HEK293 (cell line): Measurements from ENCODE around the gene CNGB1.

Experiments
- CTCF ChIA-PET: fragments of 350-600 bp; formaldehyde crosslinking; extraction: SDS; loops from one replicate; lab custom pipeline; 2021; ENCODE audit warnings: antibody characterized with exemption; lab: Yijun Ruan, JAX
- POLR2A ChIA-PET: fragments of 300-600 bp; formaldehyde crosslinking; extraction: SDS; loops from one replicate; lab custom pipeline; 2020; ENCODE audit warnings: antibody characterized with exemption, inconsistent platforms; lab: Yijun Ruan, JAX
- H3K27ac ChIP-seq: fragments of 200-500 bp; sonication (Bioruptor generic); 2 replicates; pipeline ENCODE4 v1.5.1; 2014; ENCODE audit warnings: low read depth, low read length, control low read depth, inconsistent platforms; ENCODE audit errors: extremely low read depth
- H3K36me3 ChIP-seq, 2 experiments: fragments of 200-500 bp in 1 of 2; sonication (Bioruptor generic) in 1 of 2; 1 replicate in 1 of 2; 2 replicates in 1 of 2; pipeline ENCODE4 v1.5.1; 2014 to 2017; ENCODE audit warnings: inconsistent platforms in 2 of 2, low read length in 2 of 2; ENCODE audit not compliant: control insufficient read depth in 2 of 2, insufficient read depth in 1 of 2
- H3K4me1 ChIP-seq: fragments of 200-500 bp; sonication (Bioruptor generic); 2 replicates; pipeline ENCODE4 v1.5.1; 2014; ENCODE audit warnings: mild to moderate bottlenecking, low read length, inconsistent platforms; ENCODE audit not compliant: control insufficient read depth, insufficient read depth
- H3K4me3 ChIP-seq: 2 replicates; pipeline ENCODE4 v1.5.1; 2011; ENCODE audit warnings: low read depth, mild to moderate bottlenecking, control low read depth, low read length, moderate library complexity
- H3K9me3 ChIP-seq: fragments of 200-500 bp; sonication (Bioruptor generic); 2 replicates; pipeline ENCODE4 v1.5.1; 2014; ENCODE audit warnings: low read depth, low read length, inconsistent platforms; ENCODE audit not compliant: control insufficient read depth, insufficient read depth
- SP7 ChIP-seq: fragments of 450-650 bp; formaldehyde crosslinking; IDR thresholded peaks from 2 replicates; pipeline ENCODE4 v1.5.1; 2016; ENCODE audit warnings: missing biosample characterization, missing genetic modification characterization
- ZBTB8A ChIP-seq: fragments of 450-650 bp; formaldehyde crosslinking; IDR thresholded peaks from 2 replicates; pipeline ENCODE4 v1.5.1; 2016; ENCODE audit warnings: missing biosample characterization, missing genetic modification characterization
- ZFP37 ChIP-seq: fragments of 450-650 bp; formaldehyde crosslinking; IDR thresholded peaks from 2 replicates; pipeline ENCODE4 v1.5.1; 2016; ENCODE audit warnings: missing biosample characterization, missing genetic modification characterization
- ZNF10 ChIP-seq: fragments of 450-650 bp; formaldehyde crosslinking; IDR thresholded peaks from 2 replicates; pipeline ENCODE4 v1.5.1; 2017; ENCODE audit warnings: missing biosample characterization, missing genetic modification characterization
- ZNF132 ChIP-seq: fragments of 450-650 bp; formaldehyde crosslinking; IDR thresholded peaks from 2 replicates; pipeline ENCODE4 v1.5.1; 2017; ENCODE audit warnings: missing biosample characterization, missing genetic modification characterization, borderline replicate concordance
- ZNF138 ChIP-seq: fragments of 450-650 bp; formaldehyde crosslinking; IDR thresholded peaks from 2 replicates; pipeline ENCODE4 v1.5.1; 2016; ENCODE audit warnings: missing biosample characterization, missing genetic modification characterization, borderline replicate concordance
- ZNF155 ChIP-seq: fragments of 450-650 bp; formaldehyde crosslinking; IDR thresholded peaks from 2 replicates; pipeline ENCODE4 v1.5.1; 2016; ENCODE audit warnings: missing biosample characterization, missing genetic modification characterization
- ZNF266 ChIP-seq: fragments of 450-650 bp; formaldehyde crosslinking; IDR thresholded peaks from 2 replicates; pipeline ENCODE4 v1.5.1; 2016; ENCODE audit warnings: missing biosample characterization, missing genetic modification characterization, low read depth
- ZNF311 ChIP-seq: fragments of 450-650 bp; formaldehyde crosslinking; IDR thresholded peaks from 2 replicates; pipeline ENCODE4 v1.5.1; 2017; ENCODE audit warnings: missing biosample characterization, missing genetic modification characterization, borderline replicate concordance
- ZNF416 ChIP-seq: fragments of 450-650 bp; formaldehyde crosslinking; IDR thresholded peaks from 2 replicates; pipeline ENCODE4 v1.5.1; 2016; ENCODE audit warnings: missing biosample characterization, missing genetic modification characterization
- ZNF501 ChIP-seq: fragments of 450-650 bp; formaldehyde crosslinking; IDR thresholded peaks from 2 replicates; pipeline ENCODE4 v1.5.1; 2016; ENCODE audit warnings: missing biosample characterization, missing genetic modification characterization
- ZNF529 ChIP-seq: fragments of 450-650 bp; formaldehyde crosslinking; IDR thresholded peaks from 2 replicates; pipeline ENCODE4 v1.5.1; 2017; ENCODE audit warnings: missing genetic modification characterization, missing biosample characterization; ENCODE audit not compliant: insufficient replicate concordance
- ZNF549 ChIP-seq: fragments of 450-650 bp; IDR thresholded peaks from 2 replicates; pipeline ENCODE4 v1.5.1; 2018; ENCODE audit warnings: missing biosample characterization, missing genetic modification characterization, mild to moderate bottlenecking, inconsistent platforms, moderate library complexity
- ZNF585B ChIP-seq: fragments of 450-650 bp; formaldehyde crosslinking; IDR thresholded peaks from 2 replicates; pipeline ENCODE4 v1.5.1; 2016; ENCODE audit warnings: missing biosample characterization, missing genetic modification characterization
- ZNF600 ChIP-seq: fragments of 450-650 bp; formaldehyde crosslinking; IDR thresholded peaks from 2 replicates; pipeline ENCODE4 v1.5.1; 2016; ENCODE audit warnings: missing biosample characterization, missing genetic modification characterization
- ZNF629 ChIP-seq: fragments of 450-650 bp; formaldehyde crosslinking; IDR thresholded peaks from 2 replicates; pipeline ENCODE4 v1.5.1; 2017; ENCODE audit warnings: missing biosample characterization, missing genetic modification characterization
- TF ChIP-seq, protein P1 (sequence below): fragments of 450-650 bp; formaldehyde crosslinking; IDR thresholded peaks from 2 replicates; pipeline ENCODE4 v1.5.1; 2017; ENCODE audit warnings: missing biosample characterization, missing genetic modification characterization
- TF ChIP-seq, protein P2 (sequence below): fragments of 450-650 bp; formaldehyde crosslinking; IDR thresholded peaks from 2 replicates; pipeline ENCODE4 v1.5.0; 2017; ENCODE audit warnings: missing biosample characterization, missing genetic modification characterization, borderline replicate concordance
- TF ChIP-seq, protein P3 (sequence below): fragments of 450-650 bp; formaldehyde crosslinking; IDR thresholded peaks from 2 replicates; pipeline ENCODE4 v1.5.1; 2016; ENCODE audit warnings: missing biosample characterization, missing genetic modification characterization, low read depth
- TF ChIP-seq, protein P4 (sequence below): fragments of 450-650 bp; formaldehyde crosslinking; IDR thresholded peaks from 2 replicates; pipeline ENCODE4 v1.5.1; 2016; ENCODE audit warnings: missing biosample characterization, missing genetic modification characterization

CNGB1 gene

DNA sequence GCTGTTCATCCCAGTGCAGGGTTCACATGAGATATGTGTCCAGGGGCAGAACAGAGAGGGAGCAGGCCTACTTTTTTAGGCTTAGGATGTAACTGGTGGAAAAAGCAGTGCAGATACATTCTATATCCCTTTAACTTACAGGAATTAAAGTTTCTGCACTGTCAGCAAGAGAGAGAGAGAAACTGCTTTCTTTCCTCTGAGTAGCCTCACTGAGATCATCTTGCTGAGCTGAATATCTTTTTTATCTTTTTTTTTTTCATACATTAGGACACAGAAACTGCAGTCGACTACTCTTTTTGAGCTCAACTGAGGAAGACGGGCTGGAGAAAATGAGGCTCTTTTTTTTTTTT, 50.1 kb downstream of the CNGB1 start (continued):
- TF ChIP-seq ZNF311 (tag by site-specific recombination): no peak
- no peak for TF ChIP-seq ZBTB8A (tag by site-specific recombination)
- TF ChIP-seq, all 188 proteins: peak for 0

DNA sequence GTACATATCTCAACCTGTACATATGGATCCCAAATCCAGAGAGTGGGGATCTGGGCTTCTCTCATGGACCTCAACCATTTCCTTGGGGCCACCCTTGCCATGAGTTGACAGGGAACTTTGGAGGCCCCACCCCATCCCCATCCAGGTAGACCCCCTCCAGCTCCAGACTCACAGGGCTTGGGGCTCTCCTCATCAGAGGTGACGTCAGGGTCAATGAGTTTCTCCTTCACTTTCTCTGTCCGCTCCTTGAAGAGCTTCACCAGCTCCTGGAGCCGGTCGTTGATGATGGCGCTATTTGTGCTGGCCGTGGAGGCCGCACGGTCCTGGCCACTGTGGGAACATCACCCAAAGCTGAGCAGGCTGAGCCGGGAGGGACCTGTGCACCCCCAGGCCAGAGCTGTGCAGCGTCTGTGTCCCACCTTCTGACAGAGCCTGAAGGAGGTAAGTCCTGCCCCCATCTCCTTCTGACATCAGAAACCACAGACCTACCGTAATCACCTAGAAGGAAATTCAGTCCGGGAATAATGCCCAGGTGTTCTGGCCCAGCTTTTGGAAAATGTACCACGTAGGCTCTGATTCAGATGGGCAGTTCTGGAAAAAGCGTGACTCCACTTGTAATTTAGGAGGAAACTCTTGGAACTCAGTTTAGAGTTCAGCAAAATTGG, 50.6 kb downstream of the CNGB1 start:
- POLR2A ChIA-PET: interaction anchor here (0.9 kb wide), 1 partner anchor 14 kb away, joined by 4 read pairs; no protein-coding TSS in a partner anchor

DNA sequence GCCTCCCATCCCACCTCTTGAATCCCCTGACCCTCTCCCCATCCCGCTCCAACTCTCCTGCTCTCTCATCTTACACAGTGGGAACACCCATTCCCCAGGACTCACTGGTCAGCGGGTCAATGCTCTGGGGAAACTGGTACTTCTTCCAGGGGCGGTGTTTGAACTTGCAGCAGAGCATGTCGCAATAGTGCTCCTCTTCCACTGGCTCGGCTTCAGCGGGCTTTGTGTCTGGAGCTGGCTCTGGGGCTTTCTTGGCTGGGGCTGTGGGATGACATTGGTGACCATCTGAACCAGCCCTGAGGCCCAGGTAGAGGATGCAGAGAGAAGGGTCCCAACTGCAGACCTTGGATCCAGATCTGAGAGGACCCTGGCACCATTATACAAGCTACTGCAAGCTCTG, 51.9 kb downstream of the CNGB1 start:
- Histone ChIP-seq H3K4me3 (no peak overlapping the region), H3K9me3 (no peaks in the 10 kb centered on the region), H3K4me1 (no peaks in the 10 kb centered on the region), H3K27ac (no peak overlapping the region), H3K36me3 (no peaks in the 10 kb centered on the region)
- POLR2A ChIA-PET: no interaction called here
- CTCF ChIA-PET: interaction anchor here (0.6 kb wide), 1 partner anchor 48 kb away, joined by 3 read pairs; no protein-coding TSS in a partner anchor
- TF ChIP-seq, protein P1, sequence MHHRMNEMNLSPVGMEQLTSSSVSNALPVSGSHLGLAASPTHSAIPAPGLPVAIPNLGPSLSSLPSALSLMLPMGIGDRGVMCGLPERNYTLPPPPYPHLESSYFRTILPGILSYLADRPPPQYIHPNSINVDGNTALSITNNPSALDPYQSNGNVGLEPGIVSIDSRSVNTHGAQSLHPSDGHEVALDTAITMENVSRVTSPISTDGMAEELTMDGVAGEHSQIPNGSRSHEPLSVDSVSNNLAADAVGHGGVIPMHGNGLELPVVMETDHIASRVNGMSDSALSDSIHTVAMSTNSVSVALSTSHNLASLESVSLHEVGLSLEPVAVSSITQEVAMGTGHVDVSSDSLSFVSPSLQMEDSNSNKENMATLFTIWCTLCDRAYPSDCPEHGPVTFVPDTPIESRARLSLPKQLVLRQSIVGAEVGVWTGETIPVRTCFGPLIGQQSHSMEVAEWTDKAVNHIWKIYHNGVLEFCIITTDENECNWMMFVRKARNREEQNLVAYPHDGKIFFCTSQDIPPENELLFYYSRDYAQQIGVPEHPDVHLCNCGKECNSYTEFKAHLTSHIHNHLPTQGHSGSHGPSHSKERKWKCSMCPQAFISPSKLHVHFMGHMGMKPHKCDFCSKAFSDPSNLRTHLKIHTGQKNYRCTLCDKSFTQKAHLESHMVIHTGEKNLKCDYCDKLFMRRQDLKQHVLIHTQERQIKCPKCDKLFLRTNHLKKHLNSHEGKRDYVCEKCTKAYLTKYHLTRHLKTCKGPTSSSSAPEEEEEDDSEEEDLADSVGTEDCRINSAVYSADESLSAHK (tag by site-specific recombination): no peak
- TF ChIP-seq, protein P2, sequence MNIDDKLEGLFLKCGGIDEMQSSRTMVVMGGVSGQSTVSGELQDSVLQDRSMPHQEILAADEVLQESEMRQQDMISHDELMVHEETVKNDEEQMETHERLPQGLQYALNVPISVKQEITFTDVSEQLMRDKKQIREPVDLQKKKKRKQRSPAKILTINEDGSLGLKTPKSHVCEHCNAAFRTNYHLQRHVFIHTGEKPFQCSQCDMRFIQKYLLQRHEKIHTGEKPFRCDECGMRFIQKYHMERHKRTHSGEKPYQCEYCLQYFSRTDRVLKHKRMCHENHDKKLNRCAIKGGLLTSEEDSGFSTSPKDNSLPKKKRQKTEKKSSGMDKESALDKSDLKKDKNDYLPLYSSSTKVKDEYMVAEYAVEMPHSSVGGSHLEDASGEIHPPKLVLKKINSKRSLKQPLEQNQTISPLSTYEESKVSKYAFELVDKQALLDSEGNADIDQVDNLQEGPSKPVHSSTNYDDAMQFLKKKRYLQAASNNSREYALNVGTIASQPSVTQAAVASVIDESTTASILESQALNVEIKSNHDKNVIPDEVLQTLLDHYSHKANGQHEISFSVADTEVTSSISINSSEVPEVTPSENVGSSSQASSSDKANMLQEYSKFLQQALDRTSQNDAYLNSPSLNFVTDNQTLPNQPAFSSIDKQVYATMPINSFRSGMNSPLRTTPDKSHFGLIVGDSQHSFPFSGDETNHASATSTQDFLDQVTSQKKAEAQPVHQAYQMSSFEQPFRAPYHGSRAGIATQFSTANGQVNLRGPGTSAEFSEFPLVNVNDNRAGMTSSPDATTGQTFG (tag by site-specific recombination): no peak
- TF ChIP-seq ZNF132 (no peak), ZNF10 (tag by site-specific recombination) (no peak), ZNF549 (no peak), ZNF138 (no peak)
- TF ChIP-seq, all 188 proteins: peak for 0

More for the DNA sequence above, 50.6 kb downstream of the CNGB1 start:
- CTCF ChIA-PET: no interaction called here
- Histone ChIP-seq H3K4me3 (no peak overlapping the region), H3K27ac (no peak overlapping the region), H3K9me3 (no peaks in the 10 kb centered on the region), H3K36me3 (no peaks in the 10 kb centered on the region), H3K4me1 (no peaks in the 10 kb centered on the region)
- TF ChIP-seq SP7 (tag by site-specific recombination) (no peak), ZNF416 (no peak), ZFP37 (tag by site-specific recombination) (no peak)

DNA sequence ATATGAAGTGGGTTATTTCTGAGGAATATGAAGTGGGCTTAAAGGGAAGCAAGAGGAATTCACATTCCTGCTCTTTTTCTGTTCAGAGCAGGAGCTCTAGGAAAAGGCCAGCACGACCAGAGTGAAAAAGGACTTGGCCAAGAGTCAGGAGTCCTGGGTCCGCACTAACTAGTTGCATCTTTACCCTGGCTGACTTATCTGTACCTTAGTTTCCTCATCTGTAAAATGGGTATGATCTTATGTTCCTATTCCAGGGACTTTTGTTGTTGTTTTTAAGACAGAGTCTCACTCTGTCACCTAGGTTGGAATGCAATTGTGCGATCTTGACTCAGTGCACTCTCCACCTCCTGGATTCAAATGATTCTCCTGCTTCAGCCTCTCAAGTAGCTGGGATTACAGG, 52.5 kb downstream of the CNGB1 start:
- Histone ChIP-seq H3K4me3 (no peak overlapping the region), H3K4me1 (no peaks in the 10 kb centered on the region), H3K36me3 (no peaks in the 10 kb centered on the region), H3K9me3 (no peaks in the 10 kb centered on the region), H3K27ac (no peak overlapping the region)
- CTCF ChIA-PET: no interaction called here
- POLR2A ChIA-PET: no interaction called here
- TF ChIP-seq ZNF501 (tag by site-specific recombination) (no peak), ZNF529 (tag by site-specific recombination) (no peak), ZNF600 (tag by site-specific recombination) (no peak), ZNF155 (no peak), ZNF266 (tag by site-specific recombination) (no peak), ZNF629 (tag by site-specific recombination) (no peak), ZNF585B (tag by site-specific recombination) (no peak)
- TF ChIP-seq, protein P3, sequence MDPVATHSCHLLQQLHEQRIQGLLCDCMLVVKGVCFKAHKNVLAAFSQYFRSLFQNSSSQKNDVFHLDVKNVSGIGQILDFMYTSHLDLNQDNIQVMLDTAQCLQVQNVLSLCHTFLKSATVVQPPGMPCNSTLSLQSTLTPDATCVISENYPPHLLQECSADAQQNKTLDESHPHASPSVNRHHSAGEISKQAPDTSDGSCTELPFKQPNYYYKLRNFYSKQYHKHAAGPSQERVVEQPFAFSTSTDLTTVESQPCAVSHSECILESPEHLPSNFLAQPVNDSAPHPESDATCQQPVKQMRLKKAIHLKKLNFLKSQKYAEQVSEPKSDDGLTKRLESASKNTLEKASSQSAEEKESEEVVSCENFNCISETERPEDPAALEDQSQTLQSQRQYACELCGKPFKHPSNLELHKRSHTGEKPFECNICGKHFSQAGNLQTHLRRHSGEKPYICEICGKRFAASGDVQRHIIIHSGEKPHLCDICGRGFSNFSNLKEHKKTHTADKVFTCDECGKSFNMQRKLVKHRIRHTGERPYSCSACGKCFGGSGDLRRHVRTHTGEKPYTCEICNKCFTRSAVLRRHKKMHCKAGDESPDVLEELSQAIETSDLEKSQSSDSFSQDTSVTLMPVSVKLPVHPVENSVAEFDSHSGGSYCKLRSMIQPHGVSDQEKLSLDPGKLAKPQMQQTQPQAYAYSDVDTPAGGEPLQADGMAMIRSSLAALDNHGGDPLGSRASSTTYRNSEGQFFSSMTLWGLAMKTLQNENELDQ: no peak
- TF ChIP-seq, protein P4, sequence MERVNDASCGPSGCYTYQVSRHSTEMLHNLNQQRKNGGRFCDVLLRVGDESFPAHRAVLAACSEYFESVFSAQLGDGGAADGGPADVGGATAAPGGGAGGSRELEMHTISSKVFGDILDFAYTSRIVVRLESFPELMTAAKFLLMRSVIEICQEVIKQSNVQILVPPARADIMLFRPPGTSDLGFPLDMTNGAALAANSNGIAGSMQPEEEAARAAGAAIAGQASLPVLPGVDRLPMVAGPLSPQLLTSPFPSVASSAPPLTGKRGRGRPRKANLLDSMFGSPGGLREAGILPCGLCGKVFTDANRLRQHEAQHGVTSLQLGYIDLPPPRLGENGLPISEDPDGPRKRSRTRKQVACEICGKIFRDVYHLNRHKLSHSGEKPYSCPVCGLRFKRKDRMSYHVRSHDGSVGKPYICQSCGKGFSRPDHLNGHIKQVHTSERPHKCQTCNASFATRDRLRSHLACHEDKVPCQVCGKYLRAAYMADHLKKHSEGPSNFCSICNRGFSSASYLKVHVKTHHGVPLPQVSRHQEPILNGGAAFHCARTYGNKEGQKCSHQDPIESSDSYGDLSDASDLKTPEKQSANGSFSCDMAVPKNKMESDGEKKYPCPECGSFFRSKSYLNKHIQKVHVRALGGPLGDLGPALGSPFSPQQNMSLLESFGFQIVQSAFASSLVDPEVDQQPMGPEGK: no peak
